PC-3 (cell line): Measurements from ENCODE around the gene GID4.

Source experiments
- EZH2 ChIP-seq: fragments of 300-600 bp; sonication (generic); IDR thresholded peaks from one replicate; pipeline ENCODE4 v1.6.1; 2017; ENCODE audit warnings: antibody characterized with exemption, mild to moderate bottlenecking, low read length; ENCODE audit not compliant: unreplicated experiment
- EZH2phosphoT487 ChIP-seq: fragments of 300-600 bp; sonication (generic); IDR thresholded peaks from 2 replicates; pipeline ENCODE4 v1.6.1; 2018; ENCODE audit warnings: mild to moderate bottlenecking, antibody characterized with exemption, low read length, borderline replicate concordance
- TF ChIP-seq, protein P1 (sequence below): fragments of 300-600 bp; sonication (generic); conservative IDR thresholded peaks from 2 replicates; pipeline ENCODE4 v1.5.1; 2017; ENCODE audit warnings: antibody characterized with exemption, low read depth, mild to moderate bottlenecking, low read length

DNA sequence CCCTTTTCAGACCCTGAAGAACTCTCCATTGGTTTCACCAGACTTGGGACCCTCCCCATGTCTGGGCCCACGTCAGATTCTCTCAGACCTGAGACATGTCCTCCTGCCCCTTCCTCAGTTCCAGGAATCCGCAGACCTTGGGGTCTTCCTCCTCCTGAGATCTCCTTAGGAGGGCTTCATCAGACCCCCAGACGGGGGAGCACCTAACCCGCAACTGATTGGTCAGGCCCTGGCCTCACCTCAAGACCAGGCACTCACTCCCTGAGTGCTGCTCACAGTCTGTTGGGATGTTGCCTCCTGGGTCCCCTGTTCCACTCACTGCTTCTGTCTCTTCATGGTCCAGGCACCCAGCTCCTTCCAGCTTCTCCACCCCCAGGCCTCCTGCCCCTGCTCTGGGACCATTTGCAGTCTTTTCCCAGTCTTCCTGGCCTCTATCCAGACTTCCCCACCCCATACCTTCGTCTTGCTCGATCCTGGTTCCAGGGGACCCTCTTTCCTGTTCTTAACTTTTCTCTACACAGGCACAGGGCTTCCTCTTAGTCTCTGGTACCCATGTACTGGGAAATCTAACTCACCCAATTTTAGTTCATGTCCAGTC, 1.2 kb downstream of the GID4 start:
- TF ChIP-seq, protein P1, sequence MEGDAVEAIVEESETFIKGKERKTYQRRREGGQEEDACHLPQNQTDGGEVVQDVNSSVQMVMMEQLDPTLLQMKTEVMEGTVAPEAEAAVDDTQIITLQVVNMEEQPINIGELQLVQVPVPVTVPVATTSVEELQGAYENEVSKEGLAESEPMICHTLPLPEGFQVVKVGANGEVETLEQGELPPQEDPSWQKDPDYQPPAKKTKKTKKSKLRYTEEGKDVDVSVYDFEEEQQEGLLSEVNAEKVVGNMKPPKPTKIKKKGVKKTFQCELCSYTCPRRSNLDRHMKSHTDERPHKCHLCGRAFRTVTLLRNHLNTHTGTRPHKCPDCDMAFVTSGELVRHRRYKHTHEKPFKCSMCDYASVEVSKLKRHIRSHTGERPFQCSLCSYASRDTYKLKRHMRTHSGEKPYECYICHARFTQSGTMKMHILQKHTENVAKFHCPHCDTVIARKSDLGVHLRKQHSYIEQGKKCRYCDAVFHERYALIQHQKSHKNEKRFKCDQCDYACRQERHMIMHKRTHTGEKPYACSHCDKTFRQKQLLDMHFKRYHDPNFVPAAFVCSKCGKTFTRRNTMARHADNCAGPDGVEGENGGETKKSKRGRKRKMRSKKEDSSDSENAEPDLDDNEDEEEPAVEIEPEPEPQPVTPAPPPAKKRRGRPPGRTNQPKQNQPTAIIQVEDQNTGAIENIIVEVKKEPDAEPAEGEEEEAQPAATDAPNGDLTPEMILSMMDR: no peak
- TF ChIP-seq EZH2: no peak
- TF ChIP-seq EZH2phosphoT487: no peak
